SK-N-SH treated with all-trans-retinoic acid at 6 μM for 48 hours (cell line): Measurements from ENCODE around the gene DOP1A.

ENCODE experiments used
- ARNTL ChIP-seq: fragments of 450-650 bp; formaldehyde crosslinking; IDR thresholded peaks from 2 replicates; pipeline ENCODE4 v1.5.0; 2020; ENCODE audit warnings: low read depth, mild to moderate bottlenecking, moderate library complexity, borderline replicate concordance
- CSDC2 ChIP-seq: fragments of 250-450 bp; sonication (Bioruptor Pico); IDR thresholded peaks from 2 replicates; pipeline ENCODE4 v1.5.0; 2020; ENCODE audit warnings: mild to moderate bottlenecking, moderate library complexity
- ESRRG ChIP-seq: fragments of 250-450 bp; sonication (Bioruptor Pico); IDR thresholded peaks from 2 replicates; pipeline ENCODE4 v1.6.1; 2021; ENCODE audit warnings: mild to moderate bottlenecking
- PATZ1 ChIP-seq: fragments of 250-450 bp; sonication (Bioruptor Pico); IDR thresholded peaks from 2 replicates; pipeline ENCODE4 v1.8.0; 2020; ENCODE audit warnings: mild to moderate bottlenecking, moderate library complexity, borderline replicate concordance
- PPARA ChIP-seq: fragments of 250-450 bp; sonication (Bioruptor Pico); IDR thresholded peaks from 2 replicates; pipeline ENCODE4 v1.5.0; 2020; ENCODE audit warnings: mild to moderate bottlenecking, borderline replicate concordance
- RARB ChIP-seq: fragments of 250-450 bp; sonication (Bioruptor Pico); IDR thresholded peaks from 2 replicates; pipeline ENCODE4 v1.8.0; 2021; ENCODE audit warnings: mild to moderate bottlenecking, moderate library complexity
- TOX ChIP-seq: fragments of 250-450 bp; sonication (Bioruptor Pico); IDR thresholded peaks from 2 replicates; pipeline ENCODE4 v1.8.0; 2021; ENCODE audit warnings: mild to moderate bottlenecking, moderate library complexity, borderline replicate concordance

GRCh38 chr6:83071023-83071422, 3.6 kb downstream of the DOP1A start:
- TF ChIP-seq PATZ1 (CRISPR knock-in tag), result no peak
- TF ChIP-seq TOX, result no peak
- TF ChIP-seq RARB (CRISPR knock-in tag), result no peak
- TF ChIP-seq PPARA (CRISPR knock-in tag), result no peak
- no peak for TF ChIP-seq ESRRG (CRISPR knock-in tag)
- no peak for TF ChIP-seq ARNTL (CRISPR knock-in tag)
- TF ChIP-seq CSDC2 (CRISPR knock-in tag), result no peak
